Activated T-helper 9 cell treated with anti-CD3 and anti-CD28 coated beads, Interleukin-2, amount 50 U/mL, for 16 hours (primary cell): ENCODE results near the gene AFF1.

Source experiments
- DNase-seq: peaks from one replicate; pipeline ENCODE4 v3.0.0-alpha.2; 2020; ENCODE audit warnings: low read depth

Gene AFF1

GRCh38 chr4:87151730-87152129 is 216.9 kb downstream of the AFF1 start:
- no peak for DNase-seq

DNA sequence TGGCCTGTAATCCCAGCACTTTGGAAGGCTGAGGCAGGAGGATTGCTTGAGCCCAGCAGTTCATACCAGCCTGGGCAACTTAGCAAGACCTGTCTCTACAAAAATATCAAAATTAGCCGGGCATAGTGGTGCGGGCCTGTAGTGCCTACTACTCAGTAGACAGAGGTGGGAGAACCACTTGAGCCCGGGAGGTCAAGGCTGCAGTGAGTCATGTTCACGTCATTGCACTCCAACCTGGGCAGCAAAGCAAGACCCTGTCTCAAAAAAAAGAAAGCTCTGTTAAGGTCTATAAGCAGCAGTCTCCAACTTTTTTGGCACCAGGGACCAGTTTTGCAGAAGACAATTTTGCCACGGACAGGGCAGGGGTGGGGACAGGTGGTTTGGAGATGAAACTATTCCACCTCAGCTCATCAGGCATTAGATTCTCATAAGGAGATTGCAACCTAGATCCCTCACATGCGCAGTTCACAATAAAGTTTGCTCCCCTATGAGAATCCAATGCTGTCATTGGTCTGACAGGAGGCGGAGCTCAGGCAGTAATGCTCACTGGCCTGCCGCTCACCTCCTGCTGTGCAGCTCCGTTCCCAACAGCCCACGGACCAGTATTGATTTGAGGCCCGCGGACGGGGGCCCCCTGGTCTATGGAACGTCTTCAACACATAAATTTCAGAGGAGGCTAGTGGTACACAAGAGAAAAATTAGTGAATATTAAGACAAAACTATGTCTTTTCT is 217.7 kb downstream of the AFF1 start:
- DNase-seq = no peak

DNA sequence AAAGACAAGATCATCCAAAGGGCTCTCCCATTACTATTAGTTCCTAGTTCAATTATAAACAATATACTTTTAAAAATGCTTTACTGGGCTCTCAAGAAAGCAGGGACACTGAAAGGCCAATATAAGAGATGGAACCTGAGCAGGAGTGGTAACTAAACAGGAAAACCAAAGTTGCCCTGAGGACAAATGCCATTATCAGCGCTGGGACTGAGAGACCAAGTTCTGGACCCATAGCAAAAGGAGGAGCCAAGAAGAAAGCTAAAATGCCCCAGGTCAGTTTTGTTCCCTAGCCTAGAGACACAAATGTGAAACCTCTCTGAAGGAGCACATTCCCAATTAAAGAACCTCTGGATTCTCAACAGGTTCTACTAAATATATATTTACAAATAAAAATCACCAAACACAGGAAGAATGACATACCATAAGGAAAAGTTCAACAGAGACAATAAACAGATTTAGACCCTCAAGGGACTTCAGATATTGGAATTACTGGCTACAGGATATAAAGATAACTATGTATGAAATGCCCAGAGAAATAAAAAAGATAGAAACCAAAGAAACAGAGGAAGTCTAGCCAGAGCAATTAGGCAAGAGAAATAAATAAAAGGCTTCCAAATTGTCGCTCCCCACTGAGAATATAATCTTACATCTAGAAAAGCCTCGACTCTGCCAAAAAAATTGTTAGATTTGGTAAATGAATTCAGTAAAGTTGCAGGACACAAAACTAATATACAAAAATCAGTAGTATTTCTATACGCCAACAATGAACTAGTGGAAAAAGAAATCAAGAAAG is 218.5 kb downstream of the AFF1 start:
- DNase-seq = no peak

DNA sequence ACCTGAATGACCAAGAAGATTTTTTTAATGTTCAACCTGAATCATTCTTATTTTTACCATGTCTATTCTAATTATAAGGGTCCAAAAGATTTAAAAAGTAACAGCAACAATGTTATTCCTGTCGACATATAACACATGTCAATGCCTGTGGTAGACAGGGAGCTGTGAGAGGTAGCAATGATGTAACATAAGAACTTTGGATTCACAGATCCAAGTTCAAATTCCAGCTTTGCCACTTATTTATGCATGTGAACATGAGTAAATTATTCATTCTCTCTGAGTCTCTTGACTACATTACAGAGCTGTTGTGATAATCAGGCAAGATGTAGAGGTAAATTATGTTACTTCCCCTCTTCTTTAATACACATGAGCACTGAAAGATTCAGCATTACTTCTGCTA is 231.1 kb downstream of the AFF1 start:
- DNase-seq = no peak

GRCh38 chr4:87166296-87166854 is 231.6 kb downstream of the AFF1 start:
- DNase-seq = no peak

DNA sequence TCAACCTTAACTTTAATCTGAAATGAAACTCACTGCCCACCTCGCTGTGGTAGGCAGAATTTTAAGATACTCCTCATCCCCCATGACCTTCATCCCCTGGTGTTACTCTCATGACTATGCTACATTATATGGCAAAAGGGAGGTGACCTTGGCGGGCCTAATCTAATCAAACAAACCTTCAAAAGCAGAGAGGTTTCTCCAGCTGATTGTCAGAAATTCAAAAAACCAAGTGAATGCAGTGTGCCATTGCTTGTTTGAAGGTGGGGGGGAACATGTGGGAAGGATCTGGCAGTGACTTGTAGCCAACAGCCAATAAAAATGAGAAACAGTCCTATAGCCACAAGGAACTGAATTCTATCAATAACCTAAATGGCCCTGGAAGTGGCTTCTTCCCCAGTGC is 237.1 kb downstream of the AFF1 start:
- no peak for DNase-seq

- DNase-seq = no peak
Measured at GRCh38 chr4:87174672-87175071, 239.9 kb downstream of the AFF1 start.

DNA sequence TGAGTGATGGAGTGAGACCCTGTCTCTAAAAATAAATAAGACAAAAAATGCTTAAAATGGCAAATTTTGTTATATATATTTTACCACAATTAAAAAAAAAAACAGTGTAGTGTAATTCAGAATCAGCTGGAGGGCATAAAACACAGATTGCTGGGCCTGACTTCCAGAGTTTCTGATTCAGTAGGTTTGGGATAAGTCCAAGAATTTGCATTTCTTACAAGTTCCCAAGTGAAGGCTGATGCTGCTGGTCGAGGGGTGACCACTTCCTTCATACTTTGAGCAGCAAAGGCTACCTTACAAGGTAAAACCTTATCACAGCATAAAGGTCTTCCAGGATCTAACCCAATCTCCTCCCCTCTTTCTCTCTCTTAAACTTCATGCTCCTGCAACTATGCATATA is 244.9 kb downstream of the AFF1 start:
- no peak for DNase-seq

DNA sequence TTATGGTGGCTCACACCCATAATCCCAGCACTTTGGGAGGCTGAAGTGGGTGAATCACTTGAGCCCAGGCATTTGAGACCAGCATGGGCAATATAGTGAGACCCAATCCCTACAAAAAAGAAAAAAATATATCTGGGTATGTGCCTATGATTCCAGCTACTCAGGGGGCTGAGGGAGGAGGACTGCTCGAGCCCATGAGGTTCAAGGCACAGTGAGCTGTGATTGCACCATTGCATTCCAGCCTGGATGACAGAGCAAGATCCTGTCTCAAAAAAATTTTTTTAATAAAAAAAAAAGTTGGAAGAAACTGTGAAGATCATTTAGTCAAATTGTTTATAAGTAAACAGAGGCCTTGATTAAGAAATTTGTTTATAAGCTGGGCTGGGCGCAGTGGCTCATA is 246.0 kb downstream of the AFF1 start:
- no peak for DNase-seq

DNA sequence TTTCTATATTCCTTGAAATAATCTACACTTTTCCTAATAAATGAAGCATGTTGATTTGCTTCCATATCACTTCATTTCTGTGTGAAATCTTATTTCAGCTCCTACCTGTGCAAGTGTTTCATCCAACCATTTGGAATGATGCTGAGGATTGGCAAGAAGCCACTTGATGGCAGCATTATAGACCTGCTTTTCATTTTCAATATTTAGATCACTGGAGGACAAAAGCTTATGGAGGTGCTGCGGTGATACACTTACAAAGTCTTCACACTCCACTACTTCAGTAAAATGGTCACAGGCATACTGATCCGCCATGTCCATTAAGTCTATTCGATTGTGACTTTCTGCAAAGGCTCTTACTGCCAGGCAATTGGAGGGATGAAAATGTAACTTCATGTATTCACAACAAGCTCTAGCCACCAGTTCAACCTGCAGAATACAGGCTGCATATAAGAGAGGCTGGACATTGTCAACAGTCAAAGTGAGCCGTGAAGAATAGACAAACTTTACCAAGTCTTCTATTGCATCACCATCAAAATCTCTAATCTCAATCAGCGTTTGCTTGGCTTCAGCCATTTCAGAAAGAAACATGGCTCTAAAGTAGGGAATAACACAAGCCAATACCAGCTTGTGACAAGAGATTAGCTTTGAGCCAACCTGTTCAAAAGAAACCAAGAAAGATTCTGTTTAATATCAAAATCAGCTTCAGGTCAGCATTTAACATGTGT is 250.5 kb downstream of the AFF1 start:
- DNase-seq = no peak

GRCh38 chr4:87188048-87188447 is 253.2 kb downstream of the AFF1 start:
- no peak for DNase-seq

DNA sequence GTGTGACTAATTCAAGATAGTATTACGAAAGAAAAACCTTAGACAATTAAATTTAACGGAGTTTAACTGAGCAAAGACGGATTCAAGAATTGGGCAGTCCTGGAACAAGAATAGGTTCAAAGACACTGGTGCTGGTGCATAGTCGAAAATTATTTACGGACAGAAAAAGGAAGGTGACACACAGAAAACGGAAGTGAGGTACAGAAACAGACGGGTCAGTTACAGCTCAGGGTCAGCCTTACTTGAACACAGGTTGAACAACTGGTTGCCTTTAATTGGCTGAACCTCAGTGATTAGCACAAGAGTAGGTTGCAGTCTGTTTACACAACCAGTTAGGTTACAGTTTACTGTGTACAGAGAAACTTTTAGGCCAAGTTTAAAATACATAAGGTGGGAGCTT is 254.1 kb downstream of the AFF1 start:
- no peak for DNase-seq
